KBM-7 (cell line): ENCODE data around the gene PTPRJ.

ENCODE experiments used
- DNase-seq: peaks from one replicate; pipeline ENCODE4 v3.0.0-alpha.2; 2015
- in situ Hi-C: fragments of 300-500 bp; cut with MboI; formaldehyde crosslinking; loops from 2 replicates; pipeline ENCODE4 v1.14.3; 2020; ENCODE audit warnings: low sequenced_read_pairs, low pct_unique_long_range_greater_than_20kb, mixed read lengths

PTPRJ gene

DNA sequence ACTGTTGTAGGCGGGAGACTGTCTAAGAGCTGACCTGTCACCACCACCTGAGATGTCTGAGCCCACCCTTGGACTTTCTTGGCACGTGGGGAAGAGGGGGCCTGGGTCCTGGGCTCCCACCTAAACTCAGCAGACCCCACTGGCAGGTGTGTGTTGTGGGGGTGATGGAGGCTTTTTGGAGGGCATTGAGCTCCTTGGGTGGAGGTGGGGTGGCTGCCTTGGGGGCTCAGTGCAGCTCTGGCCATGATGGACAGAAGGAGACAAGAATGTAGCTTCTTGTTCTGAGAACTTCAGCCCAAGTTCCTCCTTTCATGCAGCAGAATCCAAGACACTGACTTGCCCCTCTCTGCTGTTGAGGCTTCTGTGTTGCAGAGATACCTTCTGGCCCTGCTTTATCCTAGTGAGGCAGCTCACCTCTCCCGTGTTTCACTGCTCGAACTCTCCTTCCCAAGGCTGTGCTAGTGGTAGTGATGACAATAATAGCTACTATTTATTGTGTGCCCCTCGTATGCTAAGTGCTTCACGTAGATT is 119.6 kb downstream of the PTPRJ start:
- DNase-seq: no peak

DNA sequence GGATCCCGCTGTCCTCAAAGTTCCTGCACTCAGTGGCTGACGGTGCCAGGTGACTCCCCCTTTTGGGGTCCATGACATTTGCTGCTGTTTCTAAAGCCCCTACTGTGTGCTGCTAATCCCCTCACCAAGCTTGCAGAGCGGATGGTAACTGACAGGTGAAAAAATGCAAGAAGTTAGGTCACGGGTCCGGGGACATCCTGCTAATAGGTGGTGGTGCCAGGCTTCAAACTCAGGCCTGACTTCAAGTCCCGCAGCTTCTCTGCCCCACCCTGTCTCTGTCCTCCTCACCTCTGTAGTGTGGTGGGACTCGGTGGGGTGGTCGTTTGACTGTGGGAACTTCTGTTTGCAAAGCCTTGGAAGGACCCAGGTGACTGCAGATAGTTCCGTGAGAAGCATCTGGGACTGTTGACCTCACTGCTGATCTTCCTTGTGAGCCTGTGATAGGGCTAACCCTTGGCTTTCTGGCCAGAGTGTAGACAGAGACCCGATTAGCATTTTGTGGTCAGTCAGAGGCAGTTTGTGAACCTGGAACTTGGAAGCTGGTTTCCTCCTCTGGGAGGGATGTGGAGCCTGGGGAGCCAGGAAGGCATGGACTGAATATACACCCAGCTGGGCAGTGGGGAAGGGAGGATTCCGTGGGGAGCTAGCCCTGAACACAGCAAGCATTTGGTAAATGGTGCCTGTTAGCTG is 120.8 kb downstream of the PTPRJ start:
- DNase-seq: no peak
- in situ Hi-C loops: loop anchor here (10.0 kb wide), 1 partner anchor 136 kb away; no protein-coding TSS in a partner anchor

More for the DNA sequence above, 119.6 kb downstream of the PTPRJ start:
- in situ Hi-C loops: loop anchor here (10.0 kb wide), 1 partner anchor 135 kb away; no protein-coding TSS in a partner anchor

DNA sequence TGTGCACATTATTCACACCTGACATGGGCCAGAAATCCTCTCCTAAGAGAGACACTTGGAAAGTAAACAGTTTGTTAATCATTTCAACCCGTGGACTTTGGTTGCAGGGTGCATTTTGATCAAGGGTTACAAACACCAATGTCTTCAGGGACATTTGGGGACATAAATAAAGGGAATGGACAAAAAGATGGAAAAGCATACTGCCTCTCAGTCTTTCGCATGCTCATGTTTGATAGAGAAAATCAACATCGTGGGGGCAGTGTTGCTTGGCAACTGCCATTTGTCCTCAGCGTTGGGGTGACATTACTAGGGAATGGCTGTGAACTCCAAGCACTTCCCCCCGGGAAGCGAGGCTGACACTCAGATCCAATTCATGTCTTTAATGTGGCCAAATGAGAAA is 121.6 kb downstream of the PTPRJ start:
- in situ Hi-C loops: loop anchor here (10.0 kb wide), 1 partner anchor 137 kb away; no protein-coding TSS in a partner anchor
- no peak for DNase-seq

DNA sequence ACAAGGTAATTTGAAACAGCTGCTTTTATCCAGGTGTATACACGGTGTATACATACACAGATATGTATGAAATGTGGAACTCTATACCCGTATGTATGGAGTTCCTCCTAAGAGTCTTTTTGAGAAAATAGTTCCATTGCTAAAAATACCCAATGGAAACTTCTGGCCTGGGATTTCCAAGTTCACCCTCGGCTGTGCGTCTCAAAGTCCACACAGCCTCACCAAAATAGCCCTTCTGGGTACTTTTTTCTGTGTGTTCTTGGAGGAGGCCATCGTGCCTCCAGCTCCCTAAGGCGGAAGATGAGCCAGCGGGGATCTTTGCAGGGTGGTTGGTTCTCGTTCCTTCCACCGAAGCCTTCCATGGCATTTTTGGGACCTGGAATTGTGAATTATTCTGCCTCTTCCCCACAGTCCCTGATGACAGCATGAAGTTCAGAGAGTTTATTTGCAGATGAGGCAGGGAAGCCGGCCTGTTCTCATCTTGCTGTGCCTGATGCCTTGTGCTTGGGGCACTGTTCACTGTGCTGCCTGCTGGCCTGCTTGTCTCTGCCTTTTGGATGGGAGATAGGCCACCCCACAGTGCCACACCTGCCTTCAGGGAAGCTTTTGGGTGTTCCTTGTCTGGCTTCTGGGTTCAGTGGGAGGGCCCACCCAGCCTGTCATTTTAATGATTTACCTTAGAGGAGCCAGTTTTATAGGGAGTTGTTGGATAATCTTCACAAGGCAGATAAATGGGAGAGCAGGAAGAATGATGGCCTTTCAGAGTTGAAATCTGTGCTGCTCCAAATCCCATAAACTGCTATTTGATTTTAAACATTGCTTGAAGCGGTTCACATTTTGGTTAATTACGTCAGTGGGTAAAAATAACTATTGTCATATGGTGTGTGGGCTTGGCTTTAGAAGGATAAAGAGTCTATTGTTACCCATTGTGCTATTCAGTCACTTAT is 123.5 kb downstream of the PTPRJ start:
- in situ Hi-C loops: loop anchor here (10.0 kb wide), 1 partner anchor 139 kb away; no protein-coding TSS in a partner anchor
- DNase-seq: no peak

DNA sequence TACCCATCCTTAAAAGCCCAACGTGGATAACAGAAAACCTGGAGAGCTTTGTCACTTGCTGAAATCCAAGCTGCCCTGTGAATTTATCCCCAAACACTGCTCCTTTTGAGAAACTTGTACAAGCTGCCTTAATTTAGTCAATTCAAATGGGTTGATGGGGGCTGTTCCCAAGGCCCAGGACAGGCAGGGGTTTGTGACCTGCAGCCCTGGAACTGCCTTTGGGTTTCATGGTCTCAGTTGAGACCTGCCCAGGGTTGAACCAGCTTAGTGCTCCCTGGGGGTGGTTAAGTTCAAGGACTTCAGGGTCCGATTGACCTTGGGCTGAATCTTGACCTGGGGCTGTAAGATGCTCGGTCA is 124.2 kb downstream of the PTPRJ start:
- in situ Hi-C loops: loop anchor here (10.0 kb wide), 1 partner anchor 140 kb away; no protein-coding TSS in a partner anchor
- DNase-seq: no peak

- DNase-seq: no peak
- in situ Hi-C loops: loop anchor here (10.0 kb wide), 1 partner anchor 141 kb away; no protein-coding TSS in a partner anchor
These were observed 125.0 kb downstream of the PTPRJ start for GRCh38 chr11:48105096-48105990.

GRCh38 chr11:48106166-48106565 is 125.8 kb downstream of the PTPRJ start:
- no peak for DNase-seq
- in situ Hi-C loops: loop anchor here (10.0 kb wide), 1 partner anchor 141 kb away; no protein-coding TSS in a partner anchor

DNA sequence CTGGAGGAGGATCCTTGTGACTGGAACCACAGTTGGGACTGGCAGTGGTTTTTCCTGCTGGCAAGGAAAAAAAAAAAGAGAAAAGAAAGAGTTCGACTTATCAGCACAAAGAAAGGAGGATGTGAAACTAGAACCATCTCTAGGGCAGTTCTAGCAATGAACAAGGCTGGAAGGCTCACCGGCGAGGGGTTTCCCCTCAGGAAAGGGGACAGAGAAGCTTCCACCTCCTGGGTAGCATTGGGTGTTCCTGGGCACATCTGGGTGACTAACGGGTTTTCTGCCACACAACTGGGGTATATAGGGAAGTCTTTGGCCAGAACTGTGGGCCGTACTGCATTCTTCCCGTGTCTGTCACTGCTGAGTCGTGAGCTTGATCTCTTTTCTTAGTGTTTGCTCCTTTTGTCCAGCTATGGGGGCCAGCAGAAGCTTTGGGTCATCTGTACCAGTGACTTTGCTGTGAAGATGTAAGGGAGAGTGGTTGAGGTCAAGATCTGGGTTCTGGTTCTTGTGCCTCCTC is 126.9 kb downstream of the PTPRJ start:
- DNase-seq: no peak
- in situ Hi-C loops: loop anchor here (10.0 kb wide), 1 partner anchor 142 kb away; no protein-coding TSS in a partner anchor

DNA sequence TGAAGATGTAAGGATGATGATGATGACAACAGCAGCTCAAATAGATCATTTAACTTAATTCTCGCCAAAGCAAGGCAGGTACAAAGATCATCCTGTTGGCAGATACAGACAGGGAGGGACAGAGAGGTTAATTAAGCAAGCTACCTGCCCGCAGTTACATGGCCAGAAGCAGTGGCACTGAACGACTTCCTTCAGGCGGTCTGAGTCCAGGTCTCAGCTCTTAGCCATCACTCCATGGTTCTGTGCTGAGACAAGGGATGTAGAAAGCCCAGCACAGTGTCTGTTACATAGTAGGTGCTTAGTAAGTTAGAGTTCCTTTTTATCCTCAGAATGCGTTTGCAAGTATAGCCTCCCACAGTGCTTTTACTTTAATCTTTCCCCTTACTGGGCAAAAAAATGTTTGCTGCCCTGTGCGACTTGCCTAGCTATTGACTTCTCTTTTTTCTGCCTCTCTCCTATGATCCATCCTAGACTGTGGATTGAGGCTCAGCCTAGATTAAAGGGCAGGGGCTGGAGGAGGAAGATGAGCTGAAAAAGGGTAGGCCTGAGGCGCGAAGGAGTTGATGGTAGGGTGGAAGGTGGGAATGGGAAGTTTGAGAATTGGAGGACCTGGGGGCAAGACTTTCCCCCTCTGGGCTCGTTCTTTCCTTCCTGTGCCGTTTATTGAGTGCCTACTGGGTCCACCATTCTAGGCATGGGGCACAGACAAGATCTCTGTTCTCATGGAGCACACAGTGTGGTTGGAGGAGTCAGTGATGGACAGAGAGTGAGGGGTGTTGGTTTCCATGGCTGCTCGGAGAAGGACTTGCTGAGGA is 128.1 kb downstream of the PTPRJ start:
- in situ Hi-C loops: loop anchor here (10.0 kb wide), 1 partner anchor 144 kb away; no protein-coding TSS in a partner anchor
- peak; percentile 42 for DNase-seq

- peak; percentile 71 for DNase-seq
- in situ Hi-C loops: loop anchor here (10.0 kb wide), 1 partner anchor 144 kb away; no protein-coding TSS in a partner anchor
These were observed 128.8 kb downstream of the PTPRJ start for GRCh38 chr11:48109046-48109666.

DNA sequence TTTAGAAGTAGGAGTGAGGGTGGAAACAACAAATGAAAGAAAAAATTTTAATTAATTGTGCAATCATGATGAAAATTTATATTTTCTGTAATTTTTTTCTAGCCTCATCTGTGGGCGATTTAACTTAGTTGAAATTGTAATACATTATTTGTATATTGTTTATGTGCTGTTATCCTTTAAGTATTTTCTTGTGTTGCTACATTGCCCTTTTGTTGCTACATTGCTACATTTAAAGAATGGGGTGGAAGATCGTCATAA is 130.1 kb downstream of the PTPRJ start:
- no peak for DNase-seq
- in situ Hi-C loops: no loop called here

DNA sequence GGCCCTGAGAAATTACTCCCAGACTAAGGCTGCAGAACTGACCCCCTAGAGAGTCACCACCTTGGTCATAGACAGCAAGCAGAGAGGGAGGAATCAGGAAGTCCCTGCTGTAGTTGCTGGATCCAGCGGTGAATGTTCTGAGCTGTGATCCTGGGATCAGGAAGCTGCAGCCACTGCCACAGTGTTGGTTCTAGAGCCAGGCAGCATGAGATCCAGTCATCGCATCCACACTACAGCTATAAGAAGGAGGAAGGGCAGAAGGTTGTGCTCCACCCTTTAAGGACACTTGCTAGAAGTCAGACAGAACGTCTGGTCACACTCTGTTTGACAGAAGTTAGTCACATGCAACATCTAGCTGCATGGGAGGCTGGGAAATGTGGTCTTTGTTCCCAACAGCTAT is 131.5 kb downstream of the PTPRJ start:
- in situ Hi-C loops: no loop called here
- DNase-seq: no peak

GRCh38 chr11:48114740-48115139 is 134.4 kb downstream of the PTPRJ start:
- in situ Hi-C loops: no loop called here
- DNase-seq: peak; percentile 45

- DNase-seq: peak; percentile 52
- in situ Hi-C loops: no loop called here
These were observed 136.3 kb downstream of the PTPRJ start for GRCh38 chr11:48116437-48117228.

GRCh38 chr11:48122246-48122645 is 141.9 kb downstream of the PTPRJ start:
- in situ Hi-C loops: no loop called here
- DNase-seq: no peak

DNA sequence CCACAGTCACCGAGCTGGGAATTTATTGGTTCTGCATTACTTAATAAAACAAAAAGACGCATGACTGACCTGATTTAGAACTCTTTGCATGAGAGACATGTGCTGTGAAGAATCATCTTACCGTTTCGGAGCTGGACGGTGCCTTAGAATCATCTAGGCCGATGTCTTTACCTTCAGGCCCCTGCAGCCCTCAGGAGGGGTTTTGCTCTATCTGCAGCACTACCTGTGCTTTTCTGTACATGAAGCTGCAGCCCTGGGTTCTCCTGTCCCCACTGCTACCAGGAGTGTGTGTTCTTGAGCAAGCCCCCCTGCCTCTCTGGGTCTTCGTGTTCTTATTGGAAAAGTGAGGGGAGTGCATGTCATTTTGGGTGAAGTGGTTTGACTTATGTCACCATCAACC is 142.3 kb downstream of the PTPRJ start:
- DNase-seq: no peak
- in situ Hi-C loops: no loop called here
